ENCODE results near the gene MYL6.

MYL6 gene

GRCh38 chr12:56188778-56189098 lies 30.6 kb downstream of the MYL6 start:
- no peak for DNase-seq (ENCODE audit: low spot score)
- Histone ChIP-seq H3K9me3 (ENCODE audit: severe bottlenecking) (no peaks in the 10 kb centered on the region), H3K27ac (ENCODE audit: poor library complexity, severe bottlenecking) (peak overlapping the region; percentile 80), H3K4me1 (ENCODE audit: insufficient read depth, poor library complexity, severe bottlenecking) (peaks cover 7% of the 10 kb centered on the region), H3K27me3 (ENCODE audit: insufficient read depth, poor library complexity, severe bottlenecking) (no peaks in the 10 kb centered on the region), H3K4me3 (ENCODE audit: severe bottlenecking) (peak overlapping the region; percentile 81), H3K36me3 (ENCODE audit: low read depth) (peaks cover 40% of the 10 kb centered on the region)
- no peak for ATAC-seq (ENCODE audit: low read depth)
- TF ChIP-seq CTCF (IDR thresholded peaks at IDR 0.05; ENCODE audit: poor library complexity, severe bottlenecking) = no peak

GRCh38 chr12:56189099-56189917 lies 31.1 kb downstream of the MYL6 start, which contains the start of gene SMARCC2:
SMARCC2 (minus strand) TSS chr12:56189483; CDS start chr12:56189461, 22 bp downstream.
- ATAC-seq (ENCODE audit: low read depth) (peak; percentile 72), DNase-seq (ENCODE audit: low spot score) (peak; percentile 81)
- TF ChIP-seq CTCF (IDR thresholded peaks at IDR 0.05; ENCODE audit: poor library complexity, severe bottlenecking) = peak; percentile 99
- H3K4me3 ChIP-seq (ENCODE audit: severe bottlenecking) = peak within 1 kb of the TSS; percentile 81
- H3K27me3 ChIP-seq (ENCODE audit: insufficient read depth, poor library complexity, severe bottlenecking) = no peaks in the 10 kb centered on the region
- H3K4me1 ChIP-seq (ENCODE audit: insufficient read depth, poor library complexity, severe bottlenecking) = peaks cover 7% of the 10 kb centered on the region
- no peaks in the 10 kb centered on the region for H3K9me3 ChIP-seq (ENCODE audit: severe bottlenecking)
- H3K36me3 ChIP-seq (ENCODE audit: low read depth) = peaks cover 35% of the 10 kb centered on the region
- peak within 1 kb of the TSS; percentile 80 for H3K27ac ChIP-seq (ENCODE audit: poor library complexity, severe bottlenecking)

- peak; percentile 62 for ATAC-seq (ENCODE audit: low read depth)
- Histone ChIP-seq H3K27me3 (ENCODE audit: insufficient read depth, poor library complexity, severe bottlenecking) (no peaks in the 10 kb centered on the region), H3K36me3 (ENCODE audit: low read depth) (peaks cover 27% of the 10 kb centered on the region), H3K27ac (ENCODE audit: poor library complexity, severe bottlenecking) (peak overlapping the region; percentile 80), H3K4me1 (ENCODE audit: insufficient read depth, poor library complexity, severe bottlenecking) (peaks cover 7% of the 10 kb centered on the region), H3K4me3 (ENCODE audit: severe bottlenecking) (peak overlapping the region; percentile 81), H3K9me3 (ENCODE audit: severe bottlenecking) (no peaks in the 10 kb centered on the region)
- peak; percentile 74 for DNase-seq (ENCODE audit: low spot score)
- TF ChIP-seq CTCF (IDR thresholded peaks at IDR 0.05; ENCODE audit: poor library complexity, severe bottlenecking) = no peak
Observed at GRCh38 chr12:56189918-56190694, 31.9 kb downstream of the MYL6 start.

GRCh38 chr12:56190695-56191155 lies 32.6 kb downstream of the MYL6 start:
- Histone ChIP-seq H3K27ac (ENCODE audit: poor library complexity, severe bottlenecking) (peak overlapping the region; percentile 80), H3K4me1 (ENCODE audit: insufficient read depth, poor library complexity, severe bottlenecking) (peaks cover 7% of the 10 kb centered on the region), H3K4me3 (ENCODE audit: severe bottlenecking) (peak overlapping the region; percentile 81), H3K9me3 (ENCODE audit: severe bottlenecking) (no peaks in the 10 kb centered on the region), H3K36me3 (ENCODE audit: low read depth) (peaks cover 20% of the 10 kb centered on the region), H3K27me3 (ENCODE audit: insufficient read depth, poor library complexity, severe bottlenecking) (no peaks in the 10 kb centered on the region)
- no peak for TF ChIP-seq CTCF (IDR thresholded peaks at IDR 0.05; ENCODE audit: poor library complexity, severe bottlenecking)
- ATAC-seq (ENCODE audit: low read depth) (no peak), DNase-seq (ENCODE audit: low spot score) (no peak)

All from RWPE2 (cell line).